IPS-NIHi7 (cell line): ENCODE measurements around the gene CAMK2D.

Experiments used
- DNase-seq: peaks from one replicate; pipeline ENCODE4 v3.0.0; 2012; ENCODE audit warnings: mixed read lengths; ENCODE audit errors: extremely low spot score

CAMK2D gene

GRCh38 chr4:113472864-113473263, 288.7 kb downstream of the CAMK2D start:
- DNase-seq = no peak

- DNase-seq = no peak
Observed at GRCh38 chr4:113471146-113471860, 290.2 kb downstream of the CAMK2D start.

GRCh38 chr4:113469926-113470325, 291.6 kb downstream of the CAMK2D start:
- no peak for DNase-seq

DNA sequence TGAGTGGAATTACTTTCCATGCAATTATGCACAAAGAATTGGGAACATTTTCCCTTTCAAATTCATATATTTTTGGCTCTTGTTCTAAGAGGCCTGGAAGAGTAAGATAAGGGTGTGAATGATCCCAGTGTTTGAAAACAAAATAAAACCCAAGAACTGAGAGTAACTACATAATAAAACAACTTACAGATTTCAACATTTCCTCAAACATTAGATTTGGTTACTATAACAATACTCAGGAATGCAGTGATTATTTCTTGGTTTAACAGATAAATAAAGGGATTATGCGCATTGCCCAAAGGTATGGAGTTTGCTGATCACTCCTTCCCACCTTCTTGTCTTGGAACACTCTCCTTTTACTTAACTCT, 292.5 kb downstream of the CAMK2D start:
- no peak for DNase-seq

GRCh38 chr4:113468165-113469022, 293.1 kb downstream of the CAMK2D start:
- DNase-seq = peak; percentile 69

- DNase-seq = no peak
Observed at GRCh38 chr4:113467581-113467980, 294.0 kb downstream of the CAMK2D start.

GRCh38 chr4:113462286-113462685, 299.3 kb downstream of the CAMK2D start:
- DNase-seq = no peak

DNA sequence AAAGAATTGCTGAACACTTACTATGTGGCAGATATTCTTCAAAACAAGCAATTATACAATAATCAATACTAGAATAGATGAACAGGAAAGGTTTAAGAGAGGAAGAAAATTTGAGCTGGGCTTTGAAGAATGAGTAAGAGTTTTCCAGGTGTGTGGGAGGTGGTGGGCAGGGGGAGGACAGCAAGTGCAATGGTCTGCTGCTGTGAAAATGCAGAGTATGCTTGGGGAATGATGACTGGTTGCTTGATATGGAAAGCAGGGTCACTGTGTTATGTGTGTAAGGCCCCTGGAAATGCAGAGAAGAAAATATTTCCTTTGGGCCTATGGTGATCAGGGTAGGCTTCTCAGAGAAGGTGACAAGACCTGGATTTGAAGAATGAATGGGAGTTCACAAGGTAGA, 300.3 kb downstream of the CAMK2D start:
- DNase-seq = no peak

DNA sequence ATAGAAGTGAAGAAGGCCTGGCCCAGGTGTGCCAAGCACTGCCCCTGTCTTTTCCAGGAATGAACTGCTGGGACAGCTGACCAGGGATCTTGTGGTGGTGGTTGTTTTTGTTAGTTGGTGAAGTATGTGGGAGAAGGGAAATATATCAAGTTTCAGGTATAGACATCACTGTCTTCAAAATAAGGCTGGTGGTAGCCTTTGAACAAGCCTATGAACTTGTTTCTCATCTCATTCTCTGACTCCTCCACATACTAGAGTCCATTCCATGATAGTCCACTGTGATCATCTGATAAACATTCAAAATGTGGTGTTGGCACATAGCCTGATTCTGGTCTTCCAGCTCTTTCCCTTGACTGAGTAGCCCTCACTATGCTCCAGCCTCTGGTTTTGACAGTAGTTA, 303.7 kb downstream of the CAMK2D start:
- no peak for DNase-seq

GRCh38 chr4:113457121-113457520, 304.4 kb downstream of the CAMK2D start:
- DNase-seq = no peak

GRCh38 chr4:113455061-113455460, 306.5 kb downstream of the CAMK2D start:
- DNase-seq = no peak

GRCh38 chr4:113452868-113453620, 308.5 kb downstream of the CAMK2D start:
- DNase-seq = peak; percentile 43

GRCh38 chr4:113452152-113452551, 309.4 kb downstream of the CAMK2D start:
- no peak for DNase-seq

- DNase-seq = no peak
Observed at GRCh38 chr4:113450295-113451080, 311.1 kb downstream of the CAMK2D start.

DNA sequence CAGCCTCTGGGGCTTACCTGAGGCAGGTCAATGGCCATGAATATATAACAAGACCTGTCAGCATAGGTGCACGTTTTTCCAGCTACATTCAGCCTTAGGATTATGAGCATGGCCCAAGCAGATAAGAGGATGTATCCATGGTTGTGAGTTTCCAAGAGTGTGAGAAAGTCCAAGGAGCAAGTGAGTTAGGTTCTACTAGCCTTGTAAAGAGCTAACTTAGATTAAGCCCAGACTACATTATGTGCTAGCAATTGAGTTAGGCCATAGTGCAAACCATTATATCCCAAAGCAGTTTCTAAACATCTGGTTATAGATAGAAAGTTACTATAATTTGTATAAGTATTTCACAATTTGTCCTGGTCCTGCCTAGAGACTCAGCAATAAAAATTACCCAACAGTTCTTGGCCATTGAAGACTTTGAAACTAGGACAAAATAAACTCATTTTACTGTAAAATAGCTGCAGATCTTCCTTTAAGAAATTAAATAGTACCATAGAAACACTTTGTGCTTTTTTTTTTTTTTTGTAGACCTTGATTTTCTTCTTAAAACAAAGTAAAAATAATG, 312.0 kb downstream of the CAMK2D start:
- no peak for DNase-seq

- DNase-seq = no peak
Observed at GRCh38 chr4:113447769-113448168, 313.8 kb downstream of the CAMK2D start.

GRCh38 chr4:113447061-113447460, 314.5 kb downstream of the CAMK2D start:
- no peak for DNase-seq

DNA sequence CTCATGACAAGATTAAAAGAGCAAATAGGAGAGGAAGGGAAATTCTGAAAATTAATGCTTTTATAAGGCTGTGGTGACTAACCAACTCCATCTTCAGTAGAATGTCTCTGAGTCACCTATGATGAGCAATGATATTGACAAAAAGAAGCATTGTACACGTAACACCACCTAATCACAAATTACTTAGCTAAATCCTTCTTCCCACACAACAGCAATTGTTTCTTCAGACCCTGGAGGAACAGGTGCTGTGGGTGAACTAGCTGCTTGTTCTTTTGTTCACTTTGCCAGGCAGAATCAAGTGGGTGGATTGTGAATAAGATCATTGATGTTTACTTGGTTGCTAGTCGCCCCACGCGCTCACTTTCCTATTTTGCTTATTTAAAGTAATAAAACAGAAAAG, 315.5 kb downstream of the CAMK2D start:
- no peak for DNase-seq

GRCh38 chr4:113445286-113445685, 316.3 kb downstream of the CAMK2D start:
- no peak for DNase-seq

GRCh38 chr4:113444386-113444785, 317.2 kb downstream of the CAMK2D start:
- DNase-seq = no peak

DNA sequence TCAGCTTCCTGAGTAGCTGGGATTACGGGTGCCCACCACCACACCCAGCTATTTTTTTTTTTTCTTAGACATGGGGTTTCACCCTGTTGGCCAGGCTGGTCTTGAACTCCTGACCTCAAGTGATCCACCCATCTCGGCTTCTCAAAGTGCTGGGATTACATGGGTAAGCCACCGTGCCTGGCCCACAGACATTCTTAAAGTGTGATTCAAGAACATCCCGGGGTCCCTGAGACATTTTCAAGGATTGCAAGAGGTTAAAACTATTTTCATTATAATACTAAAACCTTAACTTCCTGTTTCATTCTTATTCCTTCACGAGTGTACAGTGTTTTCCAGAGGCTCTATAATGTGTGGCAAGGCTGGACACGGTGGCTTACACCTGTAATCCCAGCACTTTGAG, 318.7 kb downstream of the CAMK2D start:
- no peak for DNase-seq
